Brain microvascular endothelial cell (primary cell): ENCODE data around the gene PSMB5.

ENCODE experiments used
- DNase-seq: peaks from one replicate; pipeline ENCODE4 v3.0.0-alpha.2; 2020
- H3K27ac ChIP-seq: fragments of 250-450 bp; sonication (Bioruptor Pico); 2 replicates; pipeline ENCODE4 v1.5.1; 2020; ENCODE audit warnings: mild to moderate bottlenecking, moderate library complexity
- H3K27me3 ChIP-seq: fragments of 250-450 bp; sonication (Bioruptor Pico); replicated peaks from 2 replicates; pipeline ENCODE4 v1.5.1; 2020; ENCODE audit warnings: mild to moderate bottlenecking
- H3K36me3 ChIP-seq: fragments of 250-450 bp; sonication (Bioruptor Pico); replicated peaks from 2 replicates; pipeline ENCODE4 v1.5.1; 2020; ENCODE audit warnings: mild to moderate bottlenecking
- H3K4me3 ChIP-seq: 2 replicates; pipeline ENCODE4 v1.5.1; 2011; ENCODE audit warnings: low read depth, mild to moderate bottlenecking, control low read depth, low read length, moderate library complexity
- in situ Hi-C: cut with HindIII; loops from 2 replicates; pipeline ENCODE4 v1.10.0; 2017; ENCODE audit warnings: low sequenced_read_pairs, low pct_ligation_motif_present
- TF ChIP-seq, protein P1 (sequence below): IDR thresholded peaks from 2 replicates; pipeline ENCODE4 v1.5.1; 2011; ENCODE audit warnings: low read depth, mild to moderate bottlenecking, moderate library complexity, low read length, control low read depth, inconsistent platforms; ENCODE audit errors: missing control alignments

The PSMB5 gene

DNA sequence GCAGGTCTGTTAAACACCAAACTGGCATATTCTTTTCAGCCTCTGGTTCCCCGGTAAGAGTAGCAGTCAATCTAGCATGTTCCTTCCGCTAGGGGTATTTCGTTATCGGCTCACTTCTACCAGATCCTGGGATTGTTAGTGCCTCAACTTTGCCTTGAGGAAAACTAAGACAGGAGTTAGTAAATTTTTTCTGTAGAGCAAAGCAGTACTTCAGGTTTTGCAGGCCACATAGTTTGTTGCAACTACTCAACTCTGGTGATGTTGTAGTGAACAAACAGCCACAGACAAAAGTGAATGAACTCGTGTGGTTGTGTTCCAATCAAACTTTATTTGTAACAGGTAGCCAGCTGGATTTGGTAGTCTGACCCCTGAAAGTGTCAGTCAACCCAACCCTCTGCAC lies 28.9 kb upstream of the PSMB5 start:
- H3K27me3 ChIP-seq = no peaks in the 10 kb centered on the region
- DNase-seq = no peak
- H3K4me3 ChIP-seq = no peak overlapping the region
- in situ Hi-C loops = no loop called here
- H3K27ac ChIP-seq = no peak overlapping the region
- TF ChIP-seq, protein P1, sequence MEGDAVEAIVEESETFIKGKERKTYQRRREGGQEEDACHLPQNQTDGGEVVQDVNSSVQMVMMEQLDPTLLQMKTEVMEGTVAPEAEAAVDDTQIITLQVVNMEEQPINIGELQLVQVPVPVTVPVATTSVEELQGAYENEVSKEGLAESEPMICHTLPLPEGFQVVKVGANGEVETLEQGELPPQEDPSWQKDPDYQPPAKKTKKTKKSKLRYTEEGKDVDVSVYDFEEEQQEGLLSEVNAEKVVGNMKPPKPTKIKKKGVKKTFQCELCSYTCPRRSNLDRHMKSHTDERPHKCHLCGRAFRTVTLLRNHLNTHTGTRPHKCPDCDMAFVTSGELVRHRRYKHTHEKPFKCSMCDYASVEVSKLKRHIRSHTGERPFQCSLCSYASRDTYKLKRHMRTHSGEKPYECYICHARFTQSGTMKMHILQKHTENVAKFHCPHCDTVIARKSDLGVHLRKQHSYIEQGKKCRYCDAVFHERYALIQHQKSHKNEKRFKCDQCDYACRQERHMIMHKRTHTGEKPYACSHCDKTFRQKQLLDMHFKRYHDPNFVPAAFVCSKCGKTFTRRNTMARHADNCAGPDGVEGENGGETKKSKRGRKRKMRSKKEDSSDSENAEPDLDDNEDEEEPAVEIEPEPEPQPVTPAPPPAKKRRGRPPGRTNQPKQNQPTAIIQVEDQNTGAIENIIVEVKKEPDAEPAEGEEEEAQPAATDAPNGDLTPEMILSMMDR = no peak
- peaks cover 86% of the 10 kb centered on the region for H3K36me3 ChIP-seq

DNA sequence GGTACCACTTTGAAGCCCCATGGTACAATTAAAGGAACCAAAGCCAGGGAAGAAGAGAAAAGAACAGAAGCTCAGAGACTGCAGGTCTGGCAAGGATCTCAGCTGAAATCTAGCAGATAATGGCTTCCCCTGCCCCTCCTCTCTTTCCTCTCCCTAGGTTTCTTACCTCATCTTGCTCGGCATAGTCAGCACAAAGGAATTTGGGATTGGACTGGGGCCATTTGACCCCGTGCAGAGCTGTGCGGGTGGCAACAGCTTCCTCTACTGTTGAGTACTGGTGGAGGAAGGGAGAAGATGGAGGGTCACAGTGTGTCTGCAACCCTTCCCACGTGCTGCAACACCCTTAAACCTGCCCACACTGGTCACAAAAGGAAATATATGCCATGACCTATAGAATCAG lies 27.3 kb upstream of the PSMB5 start:
- H3K36me3 ChIP-seq = peaks cover 77% of the 10 kb centered on the region
- H3K27ac ChIP-seq = peak overlapping the region; percentile 12
- DNase-seq = peak; percentile 96
- in situ Hi-C loops = no loop called here
- TF ChIP-seq, protein P1 = peak; percentile 20
- no peaks in the 10 kb centered on the region for H3K27me3 ChIP-seq
- H3K4me3 ChIP-seq = no peak overlapping the region

DNA sequence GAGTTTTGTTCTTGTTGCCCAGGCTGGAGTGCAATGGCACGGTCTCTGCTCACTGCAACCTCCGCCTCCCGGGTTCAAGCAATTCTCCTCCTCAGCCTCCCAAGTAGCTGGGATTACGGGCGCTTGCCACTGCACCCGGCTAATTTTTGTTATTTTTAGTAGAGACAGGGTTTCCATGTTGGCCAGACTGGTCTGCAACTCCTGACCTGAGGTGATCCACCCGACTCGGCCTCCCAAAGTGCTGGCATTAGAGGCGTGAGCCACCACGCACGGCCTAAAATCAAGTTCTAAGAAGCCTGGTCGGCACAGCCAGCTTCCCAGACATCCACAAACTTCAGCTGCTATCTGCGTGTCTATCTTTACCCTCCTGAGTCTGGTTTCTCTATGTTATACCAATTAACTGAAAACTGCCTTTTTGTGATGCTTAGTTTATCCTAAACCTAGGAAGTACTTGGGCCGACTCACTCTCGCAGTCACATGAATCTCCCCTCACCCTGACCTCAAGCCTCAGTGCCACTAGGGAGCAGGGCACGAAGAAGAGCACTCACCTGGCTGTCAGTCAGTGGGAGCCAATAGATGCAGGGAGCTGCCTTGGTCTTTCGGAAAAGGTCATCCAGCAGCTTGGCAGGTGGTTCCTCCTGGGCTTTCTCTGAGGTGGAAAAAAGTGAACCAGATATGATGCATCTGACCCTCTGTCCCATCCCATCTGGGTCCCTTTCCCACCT lies 26.0 kb upstream of the PSMB5 start:
- in situ Hi-C loops = no loop called here
- Histone ChIP-seq H3K4me3 (no peak overlapping the region), H3K27ac (no peak overlapping the region), H3K27me3 (no peaks in the 10 kb centered on the region), H3K36me3 (peaks cover 66% of the 10 kb centered on the region)
- TF ChIP-seq, protein P1 = no peak
- DNase-seq = no peak

DNA sequence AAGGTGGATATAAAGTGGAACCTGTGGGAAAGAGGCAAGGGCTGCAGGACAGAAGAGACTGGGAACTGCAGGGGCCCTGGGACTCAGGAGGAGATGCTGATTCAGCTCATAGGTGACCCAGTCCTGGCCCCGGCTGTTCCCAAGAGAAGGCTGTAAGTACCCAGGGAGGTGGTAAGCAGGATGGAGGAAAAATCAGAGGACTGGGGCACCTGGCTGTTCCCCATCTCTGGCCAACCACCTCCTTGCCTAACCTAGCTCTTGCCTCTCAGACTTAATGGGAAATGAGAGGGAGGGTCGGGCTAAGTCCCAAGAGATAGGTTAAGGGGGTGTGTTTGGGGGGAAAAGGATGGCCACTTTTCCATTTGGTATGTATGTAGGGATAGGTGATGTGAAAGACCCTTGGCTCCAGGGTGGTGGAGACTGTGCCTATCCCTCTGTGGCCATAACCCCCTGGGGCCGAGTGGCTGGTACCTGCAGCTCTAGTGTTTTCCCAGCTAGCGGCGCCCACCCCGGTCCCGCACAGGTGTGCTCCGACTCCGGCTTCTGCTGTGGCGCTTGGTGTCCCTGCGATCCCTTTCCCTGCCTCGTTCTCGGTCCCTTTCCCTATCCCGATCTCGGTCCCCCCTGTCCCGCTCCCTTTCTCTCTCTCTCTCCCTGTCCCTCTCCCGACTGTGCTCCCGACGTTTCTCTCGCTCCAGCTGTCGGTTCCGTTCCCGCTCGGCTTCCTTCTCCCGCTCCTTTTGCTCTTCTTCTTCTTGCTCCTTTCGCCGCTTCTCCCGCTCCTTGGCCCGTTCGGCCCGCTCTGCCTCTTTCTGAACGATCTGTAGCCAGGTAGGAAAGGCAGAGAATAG lies 24.2 kb upstream of the PSMB5 start:
- in situ Hi-C loops = no loop called here
- no peaks in the 10 kb centered on the region for H3K27me3 ChIP-seq
- H3K27ac ChIP-seq = no peak overlapping the region
- peaks cover 48% of the 10 kb centered on the region for H3K36me3 ChIP-seq
- H3K4me3 ChIP-seq = no peak overlapping the region
- no peak for DNase-seq
- TF ChIP-seq, protein P1 = no peak

DNA sequence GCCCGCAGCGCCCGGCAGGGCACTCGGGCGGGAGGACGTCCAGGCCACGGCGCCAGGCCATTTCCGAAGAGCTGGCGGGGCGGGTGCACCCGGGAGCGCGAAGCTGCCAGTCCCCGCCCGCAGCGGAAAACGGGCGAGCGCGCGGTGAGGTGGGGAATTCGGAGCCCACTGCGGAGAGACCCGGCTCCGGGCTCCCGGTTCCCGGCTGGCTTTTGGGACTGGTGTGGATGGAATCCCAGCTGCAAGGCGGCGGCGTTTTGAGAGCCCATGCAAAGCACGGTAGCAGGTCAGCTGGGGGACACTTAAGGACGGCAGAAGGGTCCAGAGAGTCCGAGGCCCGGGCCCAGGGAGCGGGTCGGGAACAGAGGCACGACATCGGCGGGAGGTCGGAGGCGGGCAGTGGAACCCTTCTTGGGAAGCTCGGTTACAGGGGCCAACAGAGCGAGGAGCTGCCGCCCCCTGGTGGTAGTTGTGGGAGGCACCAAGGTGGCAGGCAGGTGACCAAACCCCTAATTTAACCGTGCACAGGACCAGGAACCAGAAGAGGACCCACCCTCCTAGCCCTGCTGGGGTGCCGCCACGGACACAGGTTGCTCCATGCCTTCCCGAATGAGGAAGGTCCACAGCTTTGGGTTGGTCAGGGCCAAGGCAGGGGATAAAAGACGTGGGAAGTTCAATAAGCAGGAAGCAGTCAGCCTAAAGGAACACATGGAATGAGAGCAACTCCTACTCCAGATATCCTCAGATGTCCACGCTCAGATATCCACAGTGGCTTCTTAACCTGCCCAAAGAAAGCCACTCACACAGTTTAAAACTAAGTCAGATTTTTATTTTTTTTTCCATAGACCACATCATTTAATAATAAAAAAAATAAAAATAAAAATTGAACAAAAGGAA lies 23.3 kb upstream of the PSMB5 start:
- no peaks in the 10 kb centered on the region for H3K27me3 ChIP-seq
- TF ChIP-seq, protein P1 = peak; percentile 97
- DNase-seq = peak; percentile 58
- no peak overlapping the region for H3K27ac ChIP-seq
- H3K36me3 ChIP-seq = peaks cover 40% of the 10 kb centered on the region
- H3K4me3 ChIP-seq = peak overlapping the region; percentile 56
- in situ Hi-C loops = no loop called here
